Smooth muscle cell (in vitro differentiated cells): Measurements from ENCODE around the gene MAPK8IP1. TPM values are rescaled to one million over a fixed set of nuclear protein-coding genes. Genes with fewer than 3 reads are reported as not detected.
A peak's percentile ranks its signal among the peaks of the same experiment; 100 is the strongest.

ENCODE experiments used
- DNase-seq: peaks from one replicate; lab custom pipeline; 2025; ENCODE audit not compliant: unreplicated experiment; lab: John Stamatoyannopoulos, UW
- H2AFZ ChIP-seq: fragments of 200-600 bp; sonication (generic); 2 replicates; pipeline ENCODE4 v1.6.0; 2016; ENCODE audit warnings: antibody characterized with exemption, low read depth, mild to moderate bottlenecking
- H3F3A ChIP-seq: fragments of 200-600 bp; sonication (generic); 2 replicates; pipeline ENCODE4 v1.6.0; 2017; ENCODE audit warnings: antibody characterized with exemption, low read depth
- H3K27ac ChIP-seq: fragments of 200-600 bp; sonication (generic); 2 replicates; pipeline ENCODE4 v1.5.1; 2016; ENCODE audit warnings: low read depth, mild to moderate bottlenecking
- H3K27me3 ChIP-seq: fragments of 200-600 bp; sonication (generic); 2 replicates; pipeline ENCODE4 v1.6.1; 2016; ENCODE audit warnings: low read depth, mild to moderate bottlenecking
- H3K36me3 ChIP-seq: fragments of 200-600 bp; sonication (generic); 2 replicates; pipeline ENCODE4 v1.5.1; 2016; ENCODE audit warnings: low read depth
- H3K4me1 ChIP-seq: fragments of 200-600 bp; sonication (generic); 2 replicates; pipeline ENCODE4 v1.5.1; 2016; ENCODE audit warnings: low read depth
- H3K4me2 ChIP-seq: fragments of 200-600 bp; sonication (generic); 2 replicates; pipeline ENCODE4 v1.6.0; 2016; ENCODE audit warnings: mild to moderate bottlenecking
- H3K4me3 ChIP-seq: fragments of 200-600 bp; sonication (generic); 2 replicates; pipeline ENCODE4 v1.5.1; 2016; ENCODE audit warnings: mild to moderate bottlenecking
- H3K79me2 ChIP-seq: fragments of 200-600 bp; sonication (generic); 2 replicates; pipeline ENCODE4 v1.6.0; 2016; ENCODE audit warnings: low read depth, mild to moderate bottlenecking
- H3K9ac ChIP-seq: fragments of 200-600 bp; sonication (generic); 2 replicates; pipeline ENCODE4 v1.6.0; 2016; ENCODE audit warnings: low read depth
- H3K9me3 ChIP-seq: fragments of 200-600 bp; sonication (generic); replicated peaks from 2 replicates; pipeline ENCODE4 v1.5.1; 2016; ENCODE audit warnings: low read depth
- H4K20me1 ChIP-seq: fragments of 200-600 bp; sonication (generic); 2 replicates; pipeline ENCODE4 v1.6.0; 2016; ENCODE audit warnings: low read depth
- CTCF ChIP-seq: fragments of 200-600 bp; sonication (generic); IDR thresholded peaks from 2 replicates; pipeline ENCODE4 v1.5.1; 2017; ENCODE audit warnings: borderline replicate concordance, mild to moderate bottlenecking, antibody characterized with exemption; ENCODE audit not compliant: insufficient read depth, poor library complexity, severe bottlenecking
- WGBS: methylation state at CpG from one replicate; pipeline ENCODE4 v1.1.7; 2016; ENCODE audit warnings: low lambda C conversion rate; 5-methylcytosine and 5-hydroxymethylcytosine counted together
- polyA plus RNA-seq: library from polyadenylated mRNA; unstranded; fragments of >200 nt; fragmentation: Nextera tagmentation; extraction: Ambion mirVana; gene quantifications from 2 replicates; pipeline ENCODE4 v1.2.1, GENCODE V29; 2016
- total RNA-seq: library from RNA; depleted of rRNA; stranded (reverse); fragments of >200 nt; gene quantifications from 2 replicates; pipeline ENCODE4 v1.2.3, GENCODE V29; 2014

Gene MAPK8IP1
- total and polyA plus RNA-seq, 2 experiments from 2014 or later = 5.2 to 8.1 TPM

DNA sequence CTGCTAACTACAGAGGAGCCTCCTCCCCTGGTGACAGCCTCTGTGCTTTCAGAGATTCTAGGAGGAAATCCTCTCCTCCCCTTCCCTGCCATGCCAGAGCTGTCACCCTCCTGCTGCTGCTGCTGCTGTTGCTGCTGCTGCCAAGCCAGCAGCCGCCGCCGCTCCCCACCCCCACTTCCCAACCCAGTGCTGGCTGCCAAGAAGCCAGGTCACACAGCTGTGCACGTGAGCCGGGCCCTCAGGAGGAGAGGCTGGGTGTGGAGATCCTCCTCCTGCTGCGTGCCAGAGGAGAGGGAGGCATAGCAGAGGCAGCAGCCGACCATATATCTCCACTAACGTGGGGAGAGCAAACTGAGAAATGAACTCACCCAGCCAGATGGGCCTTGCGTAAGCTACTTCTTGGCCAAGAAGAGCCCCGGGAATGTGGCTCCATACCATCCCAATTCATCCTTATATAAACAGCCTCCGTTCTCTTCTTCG lies 25.8 kb upstream of the MAPK8IP1 start:
- Histone ChIP-seq H3K9me3 (no peaks in the 10 kb centered on the region), H3K27ac (peak overlapping the region; percentile 91), H3F3A (peaks cover 16% of the 10 kb centered on the region), H3K79me2 (peaks cover 4% of the 10 kb centered on the region), H3K9ac (peak overlapping the region; percentile 74), H4K20me1 (peaks cover 57% of the 10 kb centered on the region), H3K4me2 (peak overlapping the region; percentile 48), H3K27me3 (no peaks in the 10 kb centered on the region), H3K4me1 (peaks cover 14% of the 10 kb centered on the region), H3K4me3 (no peak overlapping the region), H3K36me3 (peaks cover 20% of the 10 kb centered on the region), H2AFZ (no peak overlapping the region)
- TF ChIP-seq CTCF = no peak
- DNase-seq = peak; percentile 76
- WGBS = 42% methylated on average over 12 of the region's 12 CpGs

DNA sequence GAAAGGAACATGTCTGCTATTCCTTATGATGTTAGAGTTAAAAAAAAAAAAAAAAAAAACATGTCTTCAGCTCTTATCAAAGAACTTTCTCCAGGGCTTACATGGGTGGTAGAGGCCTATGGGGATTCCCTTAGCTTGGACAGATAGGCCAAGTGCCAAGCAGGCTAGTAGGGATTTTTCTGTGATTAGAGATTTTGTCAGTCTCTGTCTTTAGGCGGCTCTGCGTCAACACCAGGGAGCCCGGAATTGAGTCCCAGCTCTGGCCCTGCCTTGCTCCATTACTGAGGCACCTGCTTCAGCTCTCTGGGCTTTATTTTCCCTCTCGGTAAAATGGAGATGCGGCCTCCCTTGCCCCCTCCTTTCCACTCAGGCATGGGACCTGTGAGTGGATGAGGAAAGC lies 25.1 kb upstream of the MAPK8IP1 start:
- Histone ChIP-seq H3K27me3 (no peaks in the 10 kb centered on the region), H3K79me2 (no peaks in the 10 kb centered on the region), H3F3A (peaks cover 16% of the 10 kb centered on the region), H3K27ac (peak overlapping the region; percentile 91), H3K4me1 (peaks cover 14% of the 10 kb centered on the region), H3K36me3 (peaks cover 20% of the 10 kb centered on the region), H3K9me3 (no peaks in the 10 kb centered on the region), H4K20me1 (peaks cover 51% of the 10 kb centered on the region), H3K4me2 (no peak overlapping the region), H3K9ac (no peak overlapping the region), H2AFZ (no peak overlapping the region), H3K4me3 (no peak overlapping the region)
- no peak for TF ChIP-seq CTCF
- 81% methylated on average over 5 of the region's 5 CpGs for WGBS
- no peak for DNase-seq

DNA sequence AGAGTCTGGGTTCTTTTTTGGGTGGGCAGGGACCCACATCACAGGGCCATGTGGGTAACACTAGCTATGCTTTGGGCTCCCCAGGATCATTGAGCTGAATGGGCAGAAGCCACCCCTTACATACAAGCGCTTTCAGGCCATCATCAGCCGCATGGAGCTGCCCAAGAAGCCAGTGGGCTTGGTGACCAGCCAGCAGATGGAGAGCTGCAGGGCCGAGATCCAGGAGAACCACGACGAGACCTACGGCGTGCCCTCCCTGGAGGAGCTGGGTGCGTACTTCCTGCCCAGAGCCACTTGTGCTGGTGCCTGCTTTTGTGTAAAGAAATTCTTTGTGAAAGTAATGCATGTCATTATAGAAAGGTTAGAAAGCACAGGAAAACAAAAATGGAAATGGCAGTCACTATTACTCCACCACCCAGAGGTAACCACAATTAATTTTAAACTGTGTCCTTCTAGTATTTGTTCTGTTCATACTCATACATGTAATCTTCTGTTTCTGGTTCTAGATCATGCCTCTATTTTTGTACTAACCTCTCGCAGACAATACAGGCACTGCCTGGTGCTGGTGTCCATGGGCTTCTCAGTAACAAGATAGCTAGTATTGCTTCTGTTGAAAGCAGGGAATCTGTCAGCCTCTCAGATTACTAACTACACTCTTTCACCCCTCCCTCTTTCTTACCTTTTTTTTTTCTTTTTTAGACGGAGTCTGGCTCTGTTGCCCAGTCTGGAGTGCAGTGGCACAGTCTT lies 24.5 kb upstream of the MAPK8IP1 start:
- Histone ChIP-seq H2AFZ (no peak overlapping the region), H3K4me3 (no peak overlapping the region), H3K9ac (no peak overlapping the region), H3F3A (peaks cover 15% of the 10 kb centered on the region), H4K20me1 (peaks cover 45% of the 10 kb centered on the region), H3K4me1 (peaks cover 14% of the 10 kb centered on the region), H3K9me3 (no peaks in the 10 kb centered on the region), H3K79me2 (no peaks in the 10 kb centered on the region), H3K4me2 (no peak overlapping the region), H3K36me3 (peaks cover 20% of the 10 kb centered on the region), H3K27ac (peak overlapping the region; percentile 91), H3K27me3 (no peaks in the 10 kb centered on the region)
- WGBS = 97% methylated on average over 10 of the region's 10 CpGs
- no peak for TF ChIP-seq CTCF
- DNase-seq = no peak

GRCh38 chr11:45864041-45864440 lies 21.4 kb upstream of the MAPK8IP1 start:
- Histone ChIP-seq H3K36me3 (peaks cover 20% of the 10 kb centered on the region), H3K27ac (no peak overlapping the region), H3K4me3 (no peak overlapping the region), H3K9me3 (no peaks in the 10 kb centered on the region), H4K20me1 (peaks cover 17% of the 10 kb centered on the region), H3K4me2 (no peak overlapping the region), H3K4me1 (peaks cover 7% of the 10 kb centered on the region), H3K79me2 (no peaks in the 10 kb centered on the region), H2AFZ (no peak overlapping the region), H3K27me3 (no peaks in the 10 kb centered on the region), H3K9ac (no peak overlapping the region), H3F3A (peaks cover 4% of the 10 kb centered on the region)
- TF ChIP-seq CTCF = no peak
- no peak for DNase-seq
